Activated CD4-positive, alpha-beta memory T cell treated with anti-CD3 and anti-CD28 coated beads for 36 hours (primary cell): ENCODE results near the gene EFNA5. TPM values are rescaled to one million over a fixed set of nuclear protein-coding genes. Genes with fewer than 3 reads are reported as not detected.

Experiments used
- CTCF ChIA-PET: fragments of 350-600 bp; sonication (Branson Sonifier 250); formaldehyde crosslinking; loops from one replicate; lab custom pipeline; 2021; ENCODE audit warnings: antibody characterized with exemption, inconsistent platforms; lab: Charles Lee
- POLR2A ChIA-PET: fragments of 350-600 bp; sonication (Branson Sonifier 250); formaldehyde crosslinking; loops from one replicate; lab custom pipeline; 2021; ENCODE audit warnings: antibody characterized with exemption; lab: Charles Lee
- DNase-seq: peaks from one replicate; pipeline ENCODE4 v3.0.0-alpha.2; 2020
- H3K27ac Mint-ChIP-seq: one replicate; pipeline ENCODE4 v1.8.0; 2021; ENCODE audit warnings: mixed read lengths
- H3K27me3 Mint-ChIP-seq: one replicate; pipeline ENCODE4 v1.8.0; 2021; ENCODE audit warnings: mixed read lengths
- H3K36me3 Mint-ChIP-seq: one replicate; pipeline ENCODE4 v1.8.0; 2021; ENCODE audit warnings: mixed read lengths
- H3K4me1 Mint-ChIP-seq: one replicate; pipeline ENCODE4 v1.8.0; 2021; ENCODE audit warnings: low read depth, mixed read lengths
- H3K4me3 Mint-ChIP-seq: one replicate; pipeline ENCODE4 v1.8.0; 2021; ENCODE audit warnings: mild to moderate bottlenecking, mixed read lengths
- H3K9me3 Mint-ChIP-seq: one replicate; pipeline ENCODE4 v1.8.0; 2021; ENCODE audit warnings: mixed read lengths
- intact Hi-C: fragments of 100-400 bp; cut with micrococcal nuclease; formaldehyde crosslinking; loops from one replicate; pipeline ENCODE4 v1.15.1; 2023
- total RNA-seq, 2 experiments: library from RNA; stranded (reverse); gene quantifications; one replicate each; pipeline ENCODE4 v1.2.3, GENCODE V29; 2021

Gene EFNA5
- total RNA-seq, 2 experiments from 2014 or later, result not detected

GRCh38 chr5:107529618-107530017 is 141.1 kb downstream of the EFNA5 start:
- no peaks in the 10 kb centered on the region for H3K27me3 Mint-ChIP-seq
- H3K4me1 Mint-ChIP-seq, result no peaks in the 10 kb centered on the region
- H3K4me3 Mint-ChIP-seq, result no peak overlapping the region
- POLR2A ChIA-PET, result no interaction called here
- intact Hi-C loops, result no loop called here
- no peaks in the 10 kb centered on the region for H3K9me3 Mint-ChIP-seq
- H3K36me3 Mint-ChIP-seq, result no peaks in the 10 kb centered on the region
- DNase-seq, result no peak
- H3K27ac Mint-ChIP-seq, result no peak overlapping the region
- CTCF ChIA-PET, result interaction anchor here (1.0 kb wide), 1 partner anchor 43 kb away, joined by 3 read pairs; no protein-coding TSS in a partner anchor

GRCh38 chr5:107526270-107526937 is 144.3 kb downstream of the EFNA5 start:
- no peaks in the 10 kb centered on the region for H3K9me3 Mint-ChIP-seq
- H3K36me3 Mint-ChIP-seq, result no peaks in the 10 kb centered on the region
- no peaks in the 10 kb centered on the region for H3K4me1 Mint-ChIP-seq
- ChIA-PET POLR2A (no interaction called here), CTCF (no interaction called here)
- no peaks in the 10 kb centered on the region for H3K27me3 Mint-ChIP-seq
- intact Hi-C loops, result no loop called here
- no peak overlapping the region for H3K27ac Mint-ChIP-seq
- no peak overlapping the region for H3K4me3 Mint-ChIP-seq
- DNase-seq, result no peak

- ChIA-PET POLR2A (no interaction called here), CTCF (interaction anchor here (0.8 kb wide), 1 partner anchor 340 kb away, joined by 3 read pairs; no protein-coding TSS in a partner anchor)
- Mint-ChIP-seq H3K9me3 (no peaks in the 10 kb centered on the region), H3K36me3 (no peaks in the 10 kb centered on the region), H3K27me3 (no peaks in the 10 kb centered on the region), H3K4me1 (no peaks in the 10 kb centered on the region), H3K4me3 (no peak overlapping the region), H3K27ac (no peak overlapping the region)
- DNase-seq, result no peak
- intact Hi-C loops, result no loop called here
Measured at GRCh38 chr5:107524111-107524510, 146.6 kb downstream of the EFNA5 start.

- no peak overlapping the region for H3K27ac Mint-ChIP-seq
- no peaks in the 10 kb centered on the region for H3K4me1 Mint-ChIP-seq
- no peaks in the 10 kb centered on the region for H3K27me3 Mint-ChIP-seq
- H3K36me3 Mint-ChIP-seq, result no peaks in the 10 kb centered on the region
- intact Hi-C loops, result no loop called here
- ChIA-PET CTCF (interaction anchor here (0.6 to 0.8 kb wide), 3 partner anchors 12 to 340 kb away, joined by 3 to 5 read pairs (median 3); no protein-coding TSS in a partner anchor), POLR2A (no interaction called here)
- no peak for DNase-seq
- H3K9me3 Mint-ChIP-seq, result no peaks in the 10 kb centered on the region
- no peak overlapping the region for H3K4me3 Mint-ChIP-seq
Measured at GRCh38 chr5:107523029-107523680, 147.6 kb downstream of the EFNA5 start.

- ChIA-PET CTCF (interaction anchor here (0.6 to 0.7 kb wide), 2 partner anchors 12 to 20 kb away, joined by 3 to 5 read pairs; no protein-coding TSS in a partner anchor), POLR2A (no interaction called here)
- no peak for DNase-seq
- intact Hi-C loops, result no loop called here
- no peak overlapping the region for H3K27ac Mint-ChIP-seq
- no peaks in the 10 kb centered on the region for H3K4me1 Mint-ChIP-seq
- H3K27me3 Mint-ChIP-seq, result no peaks in the 10 kb centered on the region
- no peak overlapping the region for H3K4me3 Mint-ChIP-seq
- H3K36me3 Mint-ChIP-seq, result no peaks in the 10 kb centered on the region
- H3K9me3 Mint-ChIP-seq, result no peaks in the 10 kb centered on the region
Measured at GRCh38 chr5:107522456-107522855, 148.3 kb downstream of the EFNA5 start.

- H3K4me3 Mint-ChIP-seq, result no peak overlapping the region
- H3K36me3 Mint-ChIP-seq, result no peaks in the 10 kb centered on the region
- no peak overlapping the region for H3K27ac Mint-ChIP-seq
- DNase-seq, result no peak
- H3K9me3 Mint-ChIP-seq, result no peaks in the 10 kb centered on the region
- CTCF ChIA-PET, result interaction anchor here (0.6 kb wide), 1 partner anchor 103 kb away, joined by 3 read pairs; no protein-coding TSS in a partner anchor
- no peaks in the 10 kb centered on the region for H3K27me3 Mint-ChIP-seq
- H3K4me1 Mint-ChIP-seq, result no peaks in the 10 kb centered on the region
- POLR2A ChIA-PET, result no interaction called here
- intact Hi-C loops, result no loop called here
Measured at GRCh38 chr5:107519900-107520354, 150.8 kb downstream of the EFNA5 start.

GRCh38 chr5:107518616-107519015 is 152.1 kb downstream of the EFNA5 start:
- ChIA-PET CTCF (no interaction called here), POLR2A (no interaction called here)
- Mint-ChIP-seq H3K27ac (no peak overlapping the region), H3K27me3 (no peaks in the 10 kb centered on the region), H3K9me3 (no peaks in the 10 kb centered on the region), H3K4me3 (no peak overlapping the region), H3K36me3 (no peaks in the 10 kb centered on the region), H3K4me1 (no peaks in the 10 kb centered on the region)
- intact Hi-C loops, result no loop called here
- DNase-seq, result no peak

- DNase-seq, result no peak
- Mint-ChIP-seq H3K9me3 (no peaks in the 10 kb centered on the region), H3K27me3 (no peaks in the 10 kb centered on the region), H3K4me3 (no peak overlapping the region), H3K36me3 (no peaks in the 10 kb centered on the region), H3K27ac (no peak overlapping the region), H3K4me1 (no peaks in the 10 kb centered on the region)
- POLR2A ChIA-PET, result no interaction called here
- CTCF ChIA-PET, result no interaction called here
- intact Hi-C loops, result no loop called here
Measured at GRCh38 chr5:107518190-107518589, 152.5 kb downstream of the EFNA5 start.

- no peak overlapping the region for H3K4me3 Mint-ChIP-seq
- no peaks in the 10 kb centered on the region for H3K36me3 Mint-ChIP-seq
- CTCF ChIA-PET, result no interaction called here
- H3K27me3 Mint-ChIP-seq, result no peaks in the 10 kb centered on the region
- H3K4me1 Mint-ChIP-seq, result no peaks in the 10 kb centered on the region
- intact Hi-C loops, result no loop called here
- no peak for DNase-seq
- POLR2A ChIA-PET, result no interaction called here
- no peaks in the 10 kb centered on the region for H3K9me3 Mint-ChIP-seq
- no peak overlapping the region for H3K27ac Mint-ChIP-seq
Measured at GRCh38 chr5:107517185-107518033, 153.3 kb downstream of the EFNA5 start.

GRCh38 chr5:107516452-107517184 is 154.1 kb downstream of the EFNA5 start:
- Mint-ChIP-seq H3K27ac (no peak overlapping the region), H3K27me3 (peaks cover 2% of the 10 kb centered on the region)
- POLR2A ChIA-PET, result no interaction called here

GRCh38 chr5:107515521-107516080 is 155.1 kb downstream of the EFNA5 start:
- no peaks in the 10 kb centered on the region for H3K9me3 Mint-ChIP-seq
- no peaks in the 10 kb centered on the region for H3K36me3 Mint-ChIP-seq
- peaks cover 2% of the 10 kb centered on the region for H3K27me3 Mint-ChIP-seq
- CTCF ChIA-PET, result no interaction called here
- intact Hi-C loops, result no loop called here
- DNase-seq, result no peak
- H3K27ac Mint-ChIP-seq, result no peak overlapping the region
- POLR2A ChIA-PET, result no interaction called here
- no peak overlapping the region for H3K4me3 Mint-ChIP-seq
- no peaks in the 10 kb centered on the region for H3K4me1 Mint-ChIP-seq

More at GRCh38 chr5:107516452-107517184, 154.1 kb downstream of the EFNA5 start:
- intact Hi-C loops, result no loop called here
- Mint-ChIP-seq H3K4me3 (no peak overlapping the region), H3K4me1 (no peaks in the 10 kb centered on the region), H3K36me3 (no peaks in the 10 kb centered on the region), H3K9me3 (no peaks in the 10 kb centered on the region)
- CTCF ChIA-PET, result no interaction called here
- DNase-seq, result no peak
